Naive B cell (primary cell): ENCODE measurements around the gene FRMD4A. TPM values are rescaled to one million over a fixed set of nuclear protein-coding genes. Genes with fewer than 3 reads are reported as not detected.
"Not testable (repeated sequence)": the region's sequence is repeated elsewhere in the genome, so short reads cannot be mapped to it uniquely, and the experiment has no call there.

Source experiments
- ATAC-seq, 2 donors: fragments of 150-1000 bp; cut with Tn5 transposase; 2 replicates each; pipeline ENCODE4 v1.10.0; 2021; ENCODE audit warnings: low read depth in 2 of 2, mild to moderate bottlenecking in 2 of 2, moderate library complexity in 2 of 2
- DNase-seq: peaks from one replicate; pipeline ENCODE4 v3.0.0; 2022
- H3K27ac Mint-ChIP-seq, 6 donors: one replicate each; pipeline ENCODE4 v1.8.0; 2020 to 2022; ENCODE audit warnings: mild to moderate bottlenecking in 6 of 6, mixed read lengths in 6 of 6, moderate library complexity in 5 of 6, inconsistent platforms in 2 of 6
- H3K27me3 Mint-ChIP-seq, 3 donors: one replicate each; pipeline ENCODE4 v1.8.0; 2021 to 2022; ENCODE audit warnings: mixed read lengths in 3 of 3, mild to moderate bottlenecking in 1 of 3
- H3K36me3 Mint-ChIP-seq, 2 donors: one replicate each; pipeline ENCODE4 v1.8.0; 2020 to 2022; ENCODE audit warnings: mixed read lengths in 2 of 2, inconsistent platforms in 1 of 2, mild to moderate bottlenecking in 1 of 2
- H3K4me1 Mint-ChIP-seq, 3 donors: one replicate each; pipeline ENCODE4 v1.8.0; 2020 to 2022; ENCODE audit warnings: mixed read lengths in 3 of 3, inconsistent platforms in 1 of 3, mild to moderate bottlenecking in 1 of 3, moderate library complexity in 1 of 3
- H3K4me3 Mint-ChIP-seq, 8 donors: one replicate each; pipeline ENCODE4 v1.8.0; 2020 to 2022; ENCODE audit warnings: mild to moderate bottlenecking in 8 of 8, mixed read lengths in 8 of 8, moderate library complexity in 8 of 8, inconsistent platforms in 2 of 8
- H3K9me3 Mint-ChIP-seq, 7 donors: one replicate each; pipeline ENCODE4 v1.8.0; 2020 to 2022; ENCODE audit warnings: mixed read lengths in 7 of 7, mild to moderate bottlenecking in 5 of 7, inconsistent platforms in 2 of 7, moderate library complexity in 1 of 7
- polyA plus RNA-seq, 6 donors: library from polyadenylated mRNA; unstranded; fragments of 300-500 nt; fragmentation: Illumina TruSeq; gene quantifications; one replicate each; pipeline ENCODE4 v1.2.3, GENCODE V29; 2021; ENCODE audit warnings: low read depth in 6 of 6

The FRMD4A gene
- polyA plus RNA-seq, 6 donors from 2014 or later = 0.09 to 0.20 (median 0.10) TPM; not detected in 3

DNA sequence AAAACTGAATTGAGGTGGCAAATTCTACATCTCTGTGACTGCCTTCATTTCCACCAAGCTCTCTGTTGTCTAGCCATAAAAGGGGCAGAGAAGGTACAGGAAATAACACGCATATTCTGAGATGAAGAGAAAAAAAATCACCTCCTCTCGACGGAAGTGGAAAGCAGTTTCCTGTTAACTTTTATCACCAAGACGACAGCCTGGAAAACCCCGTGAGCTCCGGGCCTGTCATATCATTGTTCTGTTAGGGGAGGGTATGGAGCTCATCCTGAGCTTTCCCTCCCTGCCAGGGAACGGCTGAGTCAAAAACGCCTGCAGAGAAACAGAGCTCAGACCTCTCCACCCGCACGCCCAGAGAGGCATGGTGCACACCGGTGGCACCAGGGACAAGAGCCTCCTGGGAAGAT, 543.7 kb downstream of the FRMD4A start:
- Mint-ChIP-seq H3K36me3 (no peaks in the 10 kb centered on the region), H3K27me3 (no peaks in the 10 kb centered on the region), H3K27ac (peak overlapping the region in 3 of 6 donors; percentile 97 to 100 (median 99)), H3K9me3 (no peaks in the 10 kb centered on the region), H3K4me3 (peak overlapping the region; percentile 57 to 91 (median 83)), H3K4me1 (peaks cover 27 to 65% (median 53%) of the 10 kb centered on the region in 3 donors)
- ATAC-seq (peak; percentile 86 to 89), DNase-seq (peak; percentile 82)

- H3K4me3 Mint-ChIP-seq = peak overlapping the region in 6 of 8 donors; percentile 13 to 81 (median 28)
- no peaks in the 10 kb centered on the region for H3K36me3 Mint-ChIP-seq
- peaks cover 27 to 89% (median 57%) of the 10 kb centered on the region in 3 donors for H3K4me1 Mint-ChIP-seq
- H3K9me3 Mint-ChIP-seq = no peaks in the 10 kb centered on the region
- peak overlapping the region in 5 of 6 donors; percentile 74 to 95 (median 93) for H3K27ac Mint-ChIP-seq
- DNase-seq (peak; percentile 41), ATAC-seq (peak; percentile 49 to 53)
- H3K27me3 Mint-ChIP-seq = no peaks in the 10 kb centered on the region
Measured at GRCh38 chr10:13784067-13784466, 546.7 kb downstream of the FRMD4A start.

DNA sequence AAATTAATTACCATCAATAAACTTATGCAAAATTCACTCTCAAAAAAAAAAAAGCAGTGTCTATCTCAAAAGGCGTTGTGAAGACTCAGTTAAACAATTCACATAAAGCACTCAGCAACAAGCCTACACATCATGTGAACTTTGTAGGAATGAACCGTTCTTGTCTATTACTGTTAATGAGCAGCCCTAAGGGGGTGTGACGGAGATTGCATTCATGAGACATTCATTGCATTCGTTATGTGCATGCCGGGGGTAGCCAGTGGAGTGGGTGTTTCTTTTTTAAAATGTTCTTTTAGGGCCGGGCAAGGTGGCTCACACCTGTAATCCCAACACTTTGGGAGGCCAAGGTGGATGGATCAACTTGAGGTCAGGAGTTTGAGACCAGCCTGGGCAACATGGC, 551.0 kb downstream of the FRMD4A start:
- Mint-ChIP-seq H3K27me3 (peaks cover 7 to 8% (median 8%) of the 10 kb centered on the region in 3 donors), H3K4me1 (peaks cover 10 to 66% (median 30%) of the 10 kb centered on the region in 3 donors), H3K4me3 (peak overlapping the region in 3 of 8 donors; percentile 41 to 78 (median 44)), H3K9me3 (no peaks in the 10 kb centered on the region), H3K36me3 (no peaks in the 10 kb centered on the region), H3K27ac (peak overlapping the region in 4 of 6 donors; percentile 59 to 84 (median 78))
- ATAC-seq (no peak), DNase-seq (no peak)

DNA sequence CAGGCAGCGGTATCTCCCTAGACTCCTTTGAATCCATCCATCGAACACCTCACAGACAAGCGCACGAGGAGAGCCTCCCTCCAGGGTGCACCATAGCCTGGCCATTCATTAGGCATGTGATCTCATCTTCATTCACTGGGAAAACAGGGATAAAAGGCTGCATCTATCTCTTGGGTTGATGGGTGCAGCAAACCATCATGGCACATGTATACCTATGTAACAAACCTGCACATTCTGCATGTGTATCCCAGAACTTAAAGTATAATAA, 552.1 kb downstream of the FRMD4A start:
- not testable (repeated sequence) for H3K36me3 Mint-ChIP-seq, DNase-seq, ATAC-seq, H3K9me3 Mint-ChIP-seq, H3K4me3 Mint-ChIP-seq
- H3K4me1 Mint-ChIP-seq = peaks cover under 1 to 55% (median 20%) of the 10 kb centered on the region in 3 donors
- H3K27ac Mint-ChIP-seq = peak overlapping the region in 1 of 6 donors; percentile 65
- peaks cover 17 to 19% (median 18%) of the 10 kb centered on the region in 3 donors for H3K27me3 Mint-ChIP-seq

GRCh38 chr10:13776861-13777311, 553.8 kb downstream of the FRMD4A start:
- Mint-ChIP-seq H3K4me3 (no peak overlapping the region), H3K27ac (no peak overlapping the region), H3K27me3 (peaks cover 21 to 26% (median 23%) of the 10 kb centered on the region in 3 donors), H3K4me1 (peaks cover 0 to 40% (median 6%) of the 10 kb centered on the region in 3 donors), H3K9me3 (no peaks in the 10 kb centered on the region), H3K36me3 (no peaks in the 10 kb centered on the region)
- DNase-seq (no peak), ATAC-seq (no peak)

- Mint-ChIP-seq H3K9me3 (no peaks in the 10 kb centered on the region), H3K4me3 (no peak overlapping the region), H3K4me1 (peaks cover 0 to 33% (median 0%) of the 10 kb centered on the region in 3 donors), H3K27me3 (peaks cover 23 to 26% (median 25%) of the 10 kb centered on the region in 3 donors), H3K36me3 (no peaks in the 10 kb centered on the region), H3K27ac (peak overlapping the region in 2 of 6 donors; percentile 43 to 52)
- ATAC-seq (no peak), DNase-seq (no peak)
Measured at GRCh38 chr10:13775786-13776775, 554.6 kb downstream of the FRMD4A start.

GRCh38 chr10:13774303-13774893, 556.3 kb downstream of the FRMD4A start:
- H3K27me3 Mint-ChIP-seq = peaks cover 33% of the 10 kb centered on the region in 3 donors
- H3K27ac Mint-ChIP-seq = no peak overlapping the region
- H3K4me3 Mint-ChIP-seq = no peak overlapping the region
- no peak for DNase-seq
- no peaks in the 10 kb centered on the region for H3K36me3 Mint-ChIP-seq
- H3K4me1 Mint-ChIP-seq = peaks cover 0 to 18% (median 0%) of the 10 kb centered on the region in 3 donors
- ATAC-seq = no peak
- no peaks in the 10 kb centered on the region for H3K9me3 Mint-ChIP-seq

GRCh38 chr10:13773496-13774170, 557.1 kb downstream of the FRMD4A start:
- Mint-ChIP-seq H3K27ac (no peak overlapping the region), H3K36me3 (no peaks in the 10 kb centered on the region), H3K27me3 (peaks cover 33 to 38% (median 33%) of the 10 kb centered on the region in 3 donors), H3K4me1 (peaks cover 0 to 10% (median 0%) of the 10 kb centered on the region in 3 donors), H3K4me3 (no peak overlapping the region), H3K9me3 (no peaks in the 10 kb centered on the region)
- no peak for ATAC-seq
- DNase-seq = no peak

- Mint-ChIP-seq H3K9me3 (no peaks in the 10 kb centered on the region), H3K4me1 (peaks cover 0 to 4% (median 0%) of the 10 kb centered on the region in 3 donors), H3K4me3 (no peak overlapping the region), H3K27ac (no peak overlapping the region), H3K36me3 (no peaks in the 10 kb centered on the region), H3K27me3 (peaks cover 31 to 41% (median 35%) of the 10 kb centered on the region in 3 donors)
- ATAC-seq (no peak), DNase-seq (no peak)
Measured at GRCh38 chr10:13773043-13773442, 557.7 kb downstream of the FRMD4A start.

DNA sequence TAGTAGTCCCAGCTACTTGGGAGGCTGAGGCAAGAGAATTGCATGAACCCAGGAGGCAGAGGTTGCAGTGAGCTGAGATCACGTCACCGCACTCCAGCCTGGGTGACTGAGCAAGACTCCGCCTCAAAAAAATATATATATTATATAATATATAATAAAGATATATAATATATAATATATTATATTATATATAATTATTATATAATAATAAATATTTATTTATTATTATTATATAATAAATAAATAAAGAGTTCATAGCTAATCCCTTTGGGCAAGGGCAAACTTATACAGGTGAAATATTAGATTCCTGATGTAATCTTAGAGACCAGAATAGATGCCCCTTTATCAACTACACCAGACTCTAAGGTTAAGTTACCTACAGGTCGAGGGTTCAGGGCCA, 558.7 kb downstream of the FRMD4A start:
- no peaks in the 10 kb centered on the region for H3K9me3 Mint-ChIP-seq
- no peaks in the 10 kb centered on the region for H3K4me1 Mint-ChIP-seq
- ATAC-seq (no peak), DNase-seq (no peak)
- H3K27me3 Mint-ChIP-seq = peaks cover 28 to 46% (median 39%) of the 10 kb centered on the region in 3 donors
- H3K4me3 Mint-ChIP-seq = no peak overlapping the region
- no peak overlapping the region for H3K27ac Mint-ChIP-seq
- no peaks in the 10 kb centered on the region for H3K36me3 Mint-ChIP-seq

DNA sequence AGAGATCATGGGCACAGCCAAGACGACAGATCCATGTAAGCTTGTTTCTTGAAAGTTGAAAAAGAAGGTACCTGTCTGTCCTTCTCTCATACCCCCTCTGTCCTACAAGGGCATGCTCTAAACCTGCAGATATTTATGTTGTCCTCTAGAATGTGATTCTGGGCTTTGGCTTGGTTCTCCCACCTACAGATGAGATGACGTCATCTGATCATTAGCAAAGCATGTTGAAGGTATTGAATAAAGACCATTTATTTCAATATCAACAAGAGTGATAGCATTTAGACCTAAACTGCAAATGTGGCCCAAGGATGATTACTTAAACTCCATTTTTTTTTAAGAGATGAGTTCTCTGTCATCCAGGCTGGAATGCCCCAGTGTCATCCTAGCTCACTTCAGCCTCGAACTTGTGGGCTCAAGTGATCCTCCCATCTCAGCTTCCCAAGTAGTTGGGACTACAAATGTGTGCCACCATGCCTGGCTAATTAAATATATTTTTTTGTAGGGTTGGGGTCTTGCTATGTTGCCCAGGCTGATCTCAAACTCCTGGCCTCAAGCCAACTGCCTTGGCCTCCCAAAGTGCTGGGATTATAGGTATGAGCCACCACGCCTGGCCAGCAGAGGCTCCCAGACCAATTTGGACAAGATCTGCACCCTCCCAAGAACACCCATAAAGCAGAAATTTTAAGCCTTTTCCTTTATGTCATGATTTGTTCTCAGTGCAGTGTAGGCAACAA, 559.8 kb downstream of the FRMD4A start:
- H3K27me3 Mint-ChIP-seq = peaks cover 28 to 46% (median 42%) of the 10 kb centered on the region in 3 donors

DNA sequence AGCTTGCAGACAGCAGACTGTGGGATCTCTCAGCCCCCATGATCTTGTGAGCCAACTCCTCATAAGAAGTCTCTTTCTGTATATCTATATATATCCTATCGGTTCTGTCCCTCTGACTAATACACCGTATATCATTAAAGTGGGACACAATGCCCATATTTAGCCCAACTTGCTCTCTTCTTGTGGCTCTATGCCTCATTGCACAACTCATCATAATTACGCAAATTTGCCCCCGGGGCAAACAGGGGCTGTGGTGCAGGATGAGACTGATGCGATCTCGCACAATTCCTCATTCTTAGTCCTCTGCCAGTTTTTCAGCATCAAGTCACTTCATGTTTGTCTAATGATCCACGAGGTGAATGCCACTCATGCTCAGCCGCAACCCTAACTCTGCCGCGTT, 560.8 kb downstream of the FRMD4A start:
- Mint-ChIP-seq H3K36me3 (no peaks in the 10 kb centered on the region), H3K9me3 (no peaks in the 10 kb centered on the region), H3K4me3 (peak overlapping the region in 1 of 8 donors; percentile 4), H3K27me3 (peaks cover 26 to 41% (median 40%) of the 10 kb centered on the region in 3 donors), H3K4me1 (no peaks in the 10 kb centered on the region), H3K27ac (no peak overlapping the region)
- DNase-seq (no peak), ATAC-seq (no peak)

More for the DNA sequence above, 559.8 kb downstream of the FRMD4A start:
- H3K27ac Mint-ChIP-seq = no peak overlapping the region
- no peaks in the 10 kb centered on the region for H3K4me1 Mint-ChIP-seq
- DNase-seq = no peak
- no peaks in the 10 kb centered on the region for H3K9me3 Mint-ChIP-seq
- ATAC-seq = no peak
- no peaks in the 10 kb centered on the region for H3K36me3 Mint-ChIP-seq
- no peak overlapping the region for H3K4me3 Mint-ChIP-seq
